Measurements from ENCODE around the gene MCU.
A peak's percentile ranks its signal among the peaks of the same experiment; 100 is the strongest.

MCU gene

DNA sequence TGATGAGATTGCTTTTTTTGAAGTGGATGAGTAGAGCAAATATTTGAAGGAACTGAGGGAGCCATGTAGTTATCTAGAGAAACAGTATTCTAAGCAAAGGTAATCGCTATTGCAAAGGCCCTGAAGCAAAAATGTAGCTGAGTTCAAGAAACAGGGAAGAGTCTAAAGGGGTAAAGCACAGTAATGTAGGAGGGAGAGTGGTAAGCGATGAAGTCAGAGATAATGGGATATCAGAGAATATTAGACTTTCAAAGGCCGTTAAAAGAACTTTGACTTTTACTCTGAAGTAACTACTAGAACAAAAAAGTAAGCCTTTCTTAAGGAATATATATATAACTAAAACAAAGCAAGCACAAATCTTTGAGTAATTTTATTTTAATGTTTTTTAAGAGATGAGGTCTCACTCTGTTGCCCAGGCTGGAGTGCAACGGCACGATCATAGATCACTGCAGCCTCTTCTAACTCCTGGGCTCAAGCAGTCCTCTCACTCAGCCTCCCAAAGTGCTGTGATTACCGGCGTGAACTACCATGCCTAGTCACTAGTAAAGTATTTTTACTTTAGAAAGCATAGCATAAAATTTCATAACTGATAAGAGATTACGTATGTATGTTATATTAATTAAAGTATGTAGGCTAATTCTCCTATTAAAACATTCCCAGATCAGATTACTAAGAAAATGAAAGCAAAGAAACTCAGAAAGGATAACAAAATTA lies 139.9 kb downstream of the MCU start:
- Histone ChIP-seq H3K27me3 (no peaks in the 10 kb centered on the region), H3K9me3 (no peaks in the 10 kb centered on the region), H3K27ac (no peak overlapping the region), H3K36me3 (peaks cover 7% of the 10 kb centered on the region), H3K4me1 (ENCODE audit: control insufficient read depth in 1 of 2, insufficient read depth in 1 of 2, low read depth in 1 of 2, low read length in 1 of 2) (peaks cover 9 to 25% of the 10 kb centered on the region in 2 experiments), H3K4me3 (ENCODE audit: low read depth in 1 of 2, low read length in 1 of 2) (no peak overlapping the region)
- TF ChIP-seq, protein P1, sequence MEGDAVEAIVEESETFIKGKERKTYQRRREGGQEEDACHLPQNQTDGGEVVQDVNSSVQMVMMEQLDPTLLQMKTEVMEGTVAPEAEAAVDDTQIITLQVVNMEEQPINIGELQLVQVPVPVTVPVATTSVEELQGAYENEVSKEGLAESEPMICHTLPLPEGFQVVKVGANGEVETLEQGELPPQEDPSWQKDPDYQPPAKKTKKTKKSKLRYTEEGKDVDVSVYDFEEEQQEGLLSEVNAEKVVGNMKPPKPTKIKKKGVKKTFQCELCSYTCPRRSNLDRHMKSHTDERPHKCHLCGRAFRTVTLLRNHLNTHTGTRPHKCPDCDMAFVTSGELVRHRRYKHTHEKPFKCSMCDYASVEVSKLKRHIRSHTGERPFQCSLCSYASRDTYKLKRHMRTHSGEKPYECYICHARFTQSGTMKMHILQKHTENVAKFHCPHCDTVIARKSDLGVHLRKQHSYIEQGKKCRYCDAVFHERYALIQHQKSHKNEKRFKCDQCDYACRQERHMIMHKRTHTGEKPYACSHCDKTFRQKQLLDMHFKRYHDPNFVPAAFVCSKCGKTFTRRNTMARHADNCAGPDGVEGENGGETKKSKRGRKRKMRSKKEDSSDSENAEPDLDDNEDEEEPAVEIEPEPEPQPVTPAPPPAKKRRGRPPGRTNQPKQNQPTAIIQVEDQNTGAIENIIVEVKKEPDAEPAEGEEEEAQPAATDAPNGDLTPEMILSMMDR (IDR thresholded peaks at IDR 0.05), result no peak

DNA sequence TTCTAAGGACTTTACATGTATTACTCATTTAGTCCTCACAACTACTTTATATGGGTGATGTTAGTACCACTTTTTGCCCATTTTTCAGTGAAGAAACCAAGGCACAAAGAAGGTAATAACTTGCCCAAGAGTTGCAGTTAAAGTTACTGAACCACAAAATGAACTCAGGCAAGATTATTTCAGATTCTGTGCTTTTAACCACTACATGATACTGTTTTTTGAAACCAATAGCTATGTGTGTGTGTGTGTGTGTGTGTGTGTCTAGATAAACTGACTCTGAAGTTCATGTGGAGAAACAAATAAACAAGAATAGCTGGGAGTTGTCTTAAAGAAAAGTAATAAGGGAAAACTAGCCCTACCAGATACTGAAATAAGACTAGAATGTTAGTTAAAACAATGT lies 140.8 kb downstream of the MCU start:
- H3K36me3 ChIP-seq, result peaks cover 7% of the 10 kb centered on the region
- no peaks in the 10 kb centered on the region for H3K9me3 ChIP-seq
- H3K27ac ChIP-seq, result no peak overlapping the region
- no peak overlapping the region for H3K4me3 ChIP-seq (ENCODE audit: low read depth in 1 of 2, low read length in 1 of 2)
- no peaks in the 10 kb centered on the region for H3K27me3 ChIP-seq
- TF ChIP-seq, protein P1 (IDR thresholded peaks at IDR 0.05), result no peak
- H3K4me1 ChIP-seq (ENCODE audit: control insufficient read depth in 1 of 2, insufficient read depth in 1 of 2, low read depth in 1 of 2, low read length in 1 of 2), result peaks cover 14 to 32% of the 10 kb centered on the region in 2 experiments

DNA sequence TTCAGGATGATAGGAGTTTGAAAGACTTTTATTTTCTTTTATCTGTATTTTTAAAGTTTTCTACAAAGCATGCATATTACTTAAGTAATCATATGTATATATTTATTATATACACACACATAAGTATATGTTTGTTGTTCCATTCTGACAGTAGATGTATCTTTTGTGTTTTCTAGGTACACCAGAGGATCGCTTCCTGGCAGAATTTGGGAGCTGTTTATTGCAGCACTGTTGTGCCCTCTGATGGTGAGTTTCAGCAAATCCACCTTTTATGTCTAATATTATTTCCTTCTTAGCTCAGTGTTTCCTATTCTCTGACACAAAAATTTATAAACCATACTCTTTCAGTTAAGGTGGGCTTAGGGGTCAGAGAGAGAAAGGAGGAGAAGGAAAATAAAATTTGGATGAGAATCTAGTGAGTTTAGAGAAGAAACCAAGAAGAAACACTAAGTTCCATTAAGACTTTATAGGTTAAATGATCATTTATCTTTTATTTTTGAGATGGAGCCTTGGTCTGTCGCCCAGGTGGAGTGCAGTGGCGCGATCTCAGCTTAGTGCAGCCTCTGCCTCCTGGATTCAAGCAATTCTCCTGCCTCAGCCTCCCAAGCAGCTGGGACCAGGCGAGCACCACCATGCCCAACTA lies 142.4 kb downstream of the MCU start:
- TF ChIP-seq, protein P1 (IDR thresholded peaks at IDR 0.05), result no peak
- Histone ChIP-seq H3K4me1 (ENCODE audit: control insufficient read depth in 1 of 2, insufficient read depth in 1 of 2, low read depth in 1 of 2, low read length in 1 of 2) (peaks cover 14 to 32% of the 10 kb centered on the region in 2 experiments), H3K27me3 (no peaks in the 10 kb centered on the region), H3K9me3 (no peaks in the 10 kb centered on the region), H3K4me3 (ENCODE audit: low read depth in 1 of 2, low read length in 1 of 2) (no peak overlapping the region), H3K36me3 (peaks cover 7% of the 10 kb centered on the region), H3K27ac (peak overlapping the region; percentile 1)

DNA sequence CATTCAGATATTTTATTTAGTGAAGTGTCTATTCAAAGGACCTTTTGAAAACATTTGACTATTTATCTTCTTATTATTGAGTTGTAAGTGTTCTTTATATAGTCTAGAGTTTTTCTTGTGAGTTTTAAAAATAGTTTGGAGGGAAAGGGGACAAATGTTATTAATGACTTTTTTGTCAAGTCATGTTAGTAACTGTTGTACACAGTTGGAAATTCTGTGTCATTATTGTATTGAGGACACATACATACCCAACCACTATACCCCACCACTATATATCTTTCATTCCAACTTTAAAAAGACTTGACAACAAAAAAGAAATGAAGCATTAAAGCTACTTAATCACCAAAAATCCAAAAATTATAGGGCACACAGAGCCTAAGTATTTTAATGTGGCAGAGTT lies 148.4 kb downstream of the MCU start:
- no peaks in the 10 kb centered on the region for H3K27me3 ChIP-seq
- H3K4me3 ChIP-seq (ENCODE audit: low read depth in 1 of 2, low read length in 1 of 2), result no peak overlapping the region
- H3K36me3 ChIP-seq, result no peaks in the 10 kb centered on the region
- no peaks in the 10 kb centered on the region for H3K9me3 ChIP-seq
- peaks cover 6 to 11% of the 10 kb centered on the region in 2 experiments for H3K4me1 ChIP-seq (ENCODE audit: control insufficient read depth in 1 of 2, insufficient read depth in 1 of 2, low read depth in 1 of 2, low read length in 1 of 2)
- TF ChIP-seq, protein P1 (IDR thresholded peaks at IDR 0.05), result no peak
- H3K27ac ChIP-seq, result no peak overlapping the region

DNA sequence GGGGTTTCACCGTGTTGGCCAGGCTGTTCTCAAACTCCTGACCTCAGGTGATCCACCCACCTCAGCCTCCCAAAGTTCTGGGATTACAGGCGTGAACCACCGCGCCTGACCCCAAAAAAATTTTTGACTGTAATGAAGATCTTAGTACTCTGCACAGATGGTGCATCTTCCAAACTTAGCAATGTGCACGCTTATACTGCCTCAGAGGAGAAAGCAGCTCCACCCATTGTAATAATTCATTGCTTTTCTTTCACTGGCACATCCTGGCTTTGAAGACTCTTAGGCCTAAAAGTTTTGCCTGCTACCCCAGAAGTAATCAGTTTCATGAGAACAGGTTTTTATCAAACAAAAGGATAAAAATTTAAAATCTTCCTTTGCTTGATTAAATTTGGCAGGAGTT lies 149.5 kb downstream of the MCU start:
- H3K36me3 ChIP-seq, result no peaks in the 10 kb centered on the region
- H3K27me3 ChIP-seq, result no peaks in the 10 kb centered on the region
- H3K9me3 ChIP-seq, result no peaks in the 10 kb centered on the region
- peaks cover 6 to 11% of the 10 kb centered on the region in 2 experiments for H3K4me1 ChIP-seq (ENCODE audit: control insufficient read depth in 1 of 2, insufficient read depth in 1 of 2, low read depth in 1 of 2, low read length in 1 of 2)
- H3K27ac ChIP-seq, result no peak overlapping the region
- TF ChIP-seq, protein P1 (IDR thresholded peaks at IDR 0.05), result no peak
- no peak overlapping the region for H3K4me3 ChIP-seq (ENCODE audit: low read depth in 1 of 2, low read length in 1 of 2)
